ENCODE data around the gene CDC42EP5.

CDC42EP5 gene

GRCh38 chr19:54424660-54425381, 48.3 kb downstream of the CDC42EP5 start:
- in situ Hi-C loops (cut with HindIII; ENCODE audit: low sequenced_read_pairs), result no loop called here
- TF ChIP-seq, protein P1, sequence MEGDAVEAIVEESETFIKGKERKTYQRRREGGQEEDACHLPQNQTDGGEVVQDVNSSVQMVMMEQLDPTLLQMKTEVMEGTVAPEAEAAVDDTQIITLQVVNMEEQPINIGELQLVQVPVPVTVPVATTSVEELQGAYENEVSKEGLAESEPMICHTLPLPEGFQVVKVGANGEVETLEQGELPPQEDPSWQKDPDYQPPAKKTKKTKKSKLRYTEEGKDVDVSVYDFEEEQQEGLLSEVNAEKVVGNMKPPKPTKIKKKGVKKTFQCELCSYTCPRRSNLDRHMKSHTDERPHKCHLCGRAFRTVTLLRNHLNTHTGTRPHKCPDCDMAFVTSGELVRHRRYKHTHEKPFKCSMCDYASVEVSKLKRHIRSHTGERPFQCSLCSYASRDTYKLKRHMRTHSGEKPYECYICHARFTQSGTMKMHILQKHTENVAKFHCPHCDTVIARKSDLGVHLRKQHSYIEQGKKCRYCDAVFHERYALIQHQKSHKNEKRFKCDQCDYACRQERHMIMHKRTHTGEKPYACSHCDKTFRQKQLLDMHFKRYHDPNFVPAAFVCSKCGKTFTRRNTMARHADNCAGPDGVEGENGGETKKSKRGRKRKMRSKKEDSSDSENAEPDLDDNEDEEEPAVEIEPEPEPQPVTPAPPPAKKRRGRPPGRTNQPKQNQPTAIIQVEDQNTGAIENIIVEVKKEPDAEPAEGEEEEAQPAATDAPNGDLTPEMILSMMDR (IDR thresholded peaks at IDR 0.05; ENCODE audit: low read depth, low read length, missing control alignments), result no peak
- no peak overlapping the region for H3K4me3 ChIP-seq (ENCODE audit: low read depth, low read length)
- no peak for DNase-seq (ENCODE audit: low read depth)

DNA sequence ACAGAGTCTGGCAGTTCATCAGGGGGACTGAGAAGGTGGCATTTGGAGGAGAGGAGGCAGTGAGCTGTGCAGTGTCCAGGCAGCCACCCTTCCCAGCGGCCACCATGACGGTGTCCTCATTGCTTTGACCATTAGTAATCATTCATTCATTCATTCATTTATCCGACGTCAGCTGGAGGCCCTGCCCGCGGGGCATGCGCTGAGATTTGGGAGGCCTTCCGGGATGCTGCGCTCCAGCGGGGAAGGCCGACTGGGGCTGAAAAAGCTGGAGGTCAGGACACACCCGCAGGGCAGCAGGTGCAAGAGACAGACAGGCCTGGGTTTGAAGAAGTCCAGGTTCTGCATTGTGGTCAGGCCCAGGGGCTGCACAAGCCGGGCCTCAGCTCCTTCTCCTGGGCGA, 48.9 kb downstream of the CDC42EP5 start:
- no peak for DNase-seq (ENCODE audit: low read depth)
- in situ Hi-C loops (cut with HindIII; ENCODE audit: low sequenced_read_pairs), result no loop called here
- TF ChIP-seq, protein P1 (IDR thresholded peaks at IDR 0.05; ENCODE audit: low read depth, low read length, missing control alignments), result no peak
- H3K4me3 ChIP-seq (ENCODE audit: low read depth, low read length), result no peak overlapping the region

- TF ChIP-seq, protein P1 (IDR thresholded peaks at IDR 0.05; ENCODE audit: low read depth, low read length, missing control alignments), result no peak
- H3K4me3 ChIP-seq (ENCODE audit: low read depth, low read length), result no peak overlapping the region
- no peak for DNase-seq (ENCODE audit: low read depth)
- in situ Hi-C loops (cut with HindIII; ENCODE audit: low sequenced_read_pairs), result no loop called here
Measured at GRCh38 chr19:54422136-54422535, 51.0 kb downstream of the CDC42EP5 start.

- TF ChIP-seq, protein P1 (IDR thresholded peaks at IDR 0.05; ENCODE audit: low read depth, low read length, missing control alignments), result no peak
- no peak overlapping the region for H3K4me3 ChIP-seq (ENCODE audit: low read depth, low read length)
- DNase-seq (ENCODE audit: low read depth), result no peak
- in situ Hi-C loops (cut with HindIII; ENCODE audit: low sequenced_read_pairs), result no loop called here
Measured at GRCh38 chr19:54421521-54421920, 51.6 kb downstream of the CDC42EP5 start.

- in situ Hi-C loops (cut with HindIII; ENCODE audit: low sequenced_read_pairs), result no loop called here
- H3K4me3 ChIP-seq (ENCODE audit: low read depth, low read length), result no peak overlapping the region
- TF ChIP-seq, protein P1 (IDR thresholded peaks at IDR 0.05; ENCODE audit: low read depth, low read length, missing control alignments), result no peak
- DNase-seq (ENCODE audit: low read depth), result no peak
Measured at GRCh38 chr19:54421169-54421516, 52.0 kb downstream of the CDC42EP5 start.

DNA sequence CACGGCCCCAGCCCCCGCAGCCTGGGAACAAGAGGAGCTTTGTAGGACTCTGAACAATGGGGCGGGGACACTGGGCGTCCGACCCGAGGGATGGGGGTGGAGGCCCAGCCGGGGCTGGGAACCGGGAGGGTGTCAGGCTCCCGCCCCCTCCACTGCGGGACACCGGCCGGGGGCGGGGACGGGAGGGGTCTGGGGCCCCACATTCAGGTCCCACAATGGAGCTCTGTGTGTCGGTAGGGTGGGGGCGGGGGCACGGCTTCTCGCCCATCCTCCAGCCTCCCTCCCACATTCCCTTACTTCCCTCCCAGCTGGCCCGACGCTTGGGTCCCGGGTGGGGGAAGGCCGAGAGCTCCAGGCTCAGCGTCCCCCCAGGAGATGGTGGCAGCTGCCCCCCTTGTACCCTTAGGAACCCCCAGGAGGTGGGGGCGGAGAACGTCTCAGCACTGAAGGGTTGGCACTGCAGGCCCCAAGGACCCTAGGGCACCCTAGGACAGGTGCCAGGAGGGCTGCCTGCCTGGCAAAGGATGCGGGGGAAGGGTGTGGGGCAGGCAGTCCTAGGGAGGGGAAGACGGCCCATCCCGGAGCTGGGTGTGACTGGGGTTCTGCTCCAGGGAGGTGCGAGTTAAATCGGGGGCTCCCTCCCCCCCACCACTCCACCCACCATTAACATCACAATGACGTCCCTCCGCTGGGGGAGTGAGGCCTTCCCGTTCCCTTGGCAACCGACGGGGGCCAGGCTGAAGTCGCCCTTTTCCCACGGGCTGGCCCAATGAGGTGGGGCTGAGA, 52.5 kb downstream of the CDC42EP5 start:
- no peak overlapping the region for H3K4me3 ChIP-seq (ENCODE audit: low read depth, low read length)
- TF ChIP-seq, protein P1 (IDR thresholded peaks at IDR 0.05; ENCODE audit: low read depth, low read length, missing control alignments), result no peak
- in situ Hi-C loops (cut with HindIII; ENCODE audit: low sequenced_read_pairs), result no loop called here
- DNase-seq (ENCODE audit: low read depth), result no peak

Measured in astrocyte of the cerebellum (primary cell).